Heart left ventricle (tissue), 16 donors: ENCODE data around the gene GOLGA6L10. TPM values are rescaled to one million over a fixed set of nuclear protein-coding genes. Genes with fewer than 3 reads are reported as not detected.
"Not testable (repeated sequence)": the region's sequence is repeated elsewhere in the genome, so short reads cannot be mapped to it uniquely, and the experiment has no call there.

ENCODE experiments used
- ATAC-seq, 4 donors: fragments of 200-7000 bp; cut with Tn5 transposase; one replicate each; pipeline ENCODE4 v1.9.1; 2020 to 2022; ENCODE audit warnings: moderate library complexity in 4 of 4, mild to moderate bottlenecking in 3 of 4, moderate number of reproducible peaks in 1 of 4
- DNase-seq, 5 donors: peaks; one replicate each; pipeline ENCODE4 v3.0.0-alpha.2; 2020
- H3K27ac ChIP-seq, 12 donors: fragments of 200-600 bp; sonication (generic) in 4 of 12; one replicate each; pipeline versions ENCODE4 v1.5.0 to v1.8.0; 2016 to 2022; ENCODE audit warnings: mild to moderate bottlenecking in 2 of 12
- H3K27me3 ChIP-seq, 9 donors: fragments of 200-600 bp; sonication (generic) in 2 of 9; one replicate each; pipeline versions ENCODE4 v1.5.1 to v1.8.0; 2016 to 2022; ENCODE audit warnings: mild to moderate bottlenecking in 3 of 9
- H3K36me3 ChIP-seq, 9 donors: fragments of 200-600 bp; sonication (generic) in 2 of 9; one replicate each; pipeline versions ENCODE4 v1.5.0 to v1.8.0; 2018 to 2022; ENCODE audit warnings: mild to moderate bottlenecking in 2 of 9
- H3K4me1 ChIP-seq, 12 donors: fragments of 200-600 bp; sonication (generic) in 4 of 12; one replicate each; pipeline versions ENCODE4 v1.5.0 to v1.8.0; 2016 to 2022; ENCODE audit warnings: mild to moderate bottlenecking in 3 of 12
- H3K4me3 ChIP-seq, 12 donors: fragments of 200-600 bp; sonication (generic) in 4 of 12; one replicate each; pipeline versions ENCODE4 v1.5.0 to v1.8.0; 2017 to 2022; ENCODE audit warnings: mild to moderate bottlenecking in 9 of 12, moderate library complexity in 4 of 12
- H3K9me3 ChIP-seq, 12 donors: fragments of 200-600 bp; sonication (generic) in 4 of 12; one replicate each; pipeline versions ENCODE4 v1.5.0 to v1.8.0; 2016 to 2022; ENCODE audit warnings: mild to moderate bottlenecking in 1 of 12
- CTCF ChIP-seq, 12 donors: fragments of 200-600 bp; sonication (generic) in 4 of 12; IDR thresholded peaks; one replicate each; pipeline versions ENCODE4 v1.5.0 to v1.8.0; 2018 to 2022; ENCODE audit warnings: antibody characterized with exemption in 12 of 12, mild to moderate bottlenecking in 5 of 12
- POLR2A ChIP-seq, 2 donors: fragments of 450-650 bp; IDR thresholded peaks; one replicate each; pipeline ENCODE4 v1.6.1; 2017; ENCODE audit warnings: antibody characterized with exemption in 2 of 2, mild to moderate bottlenecking in 2 of 2, moderate library complexity in 2 of 2
- WGBS, 4 donors: extraction: QIAGEN DNeasy Blood & Tissue Kit in 2 of 4; methylation state at CpG; one replicate each; pipeline versions ENCODE4 v1.1.5 to v1.1.7; 2013 to 2018; 5-methylcytosine and 5-hydroxymethylcytosine counted together
- intact Hi-C, 10 donors: fragments of 100-400 bp; cut with DNase I; formaldehyde crosslinking; loops; one replicate each; pipeline versions ENCODE4 v1.11.1 to v1.14.2; 2022
- polyA plus RNA-seq, 2 donors: library from polyadenylated mRNA; stranded (reverse); fragments of 200-250 nt; gene quantifications; one replicate each; pipeline ENCODE4 v1.2.3, GENCODE V29; 2013
- total RNA-seq, 9 donors: library from RNA; depleted of rRNA in 2 of 9; stranded (reverse); fragments of >200 nt in 2 of 9; fragmentation: NEBNext Ultra II Directional in 3 of 9; extraction: Animal tissue kit (Norgen Biotek cat#: 25700) in 3 of 9; gene quantifications; one replicate each; pipeline versions ENCODE4 v1.1.0 to v1.2.4, GENCODE V29; 2016 to 2023
- donor health status: ischemic (EF 13 %, LVEDD 7.1; RV severe dilation, severe dysfunction).
- donor health status: healthy with polysubstance abuse.
- donor health status: DM: no; HTN: yes; CAD: no.
- donor health status: DM: no; HTN: no; CAD: no.
- donor health status: ischemic (EF 25% LVEDD 6.9; RV normal size, moderate dysfunction).
- donor health status: ischemic (EF 25% LVEDD 5.7; RV mildly dilated, moderate dysfunction).
- donor health status: healthy.
- donor health status: DM: yes; HTN: yes; CAD: no.
- donor health status: ischemic (EF 35%, LVEDD 5.7; RV mildly dilated, moderate dysfunction).
- donor health status: nonischemic (EF 11% LVEDD 7.7; RV severe dilation, severe dysfunction).
- donor health status: DM: yes; HTN: yes; CAD: no.
- donor health status: PGD.
- donor health status: ischemic (EF 29% LVEDD 5.4; RV normal size, mild dysfunction).
- donor health status: nonischemic (EF 23%, LVEDD 6.1; RV moderate dilation, normal function).

The GOLGA6L10 gene
- total and polyA plus RNA-seq, 11 donors = 0.10 to 1.3 (median 0.44) TPM

DNA sequence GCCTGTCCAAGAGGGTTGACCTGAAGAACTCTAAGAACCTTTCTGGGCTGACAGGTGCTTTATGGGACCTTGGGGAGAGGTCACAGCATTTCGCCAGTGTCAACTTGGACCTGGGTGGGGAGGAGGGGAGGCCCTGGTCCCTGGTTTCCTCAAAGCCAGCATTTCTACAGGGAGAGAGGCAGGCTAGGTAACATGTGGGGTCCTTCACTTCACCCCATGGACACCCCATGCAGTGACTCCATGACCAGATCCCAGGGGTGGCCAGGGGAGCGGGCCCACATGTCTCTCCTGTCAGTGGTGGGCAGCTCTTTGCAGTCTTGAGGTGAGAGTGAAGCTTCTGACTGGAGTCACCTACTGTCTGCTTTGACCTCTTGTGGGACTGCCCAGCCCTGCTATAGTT, 35.8 kb downstream of the GOLGA6L10 start:
- Histone ChIP-seq H3K36me3 (no peaks in the 10 kb centered on the region), H3K9me3 (peaks cover 0 to 9% (median 0%) of the 10 kb centered on the region in 12 donors), H3K4me1 (peaks cover 0 to 10% (median 0%) of the 10 kb centered on the region in 12 donors), H3K27me3 (no peaks in the 10 kb centered on the region), H3K27ac (no peak overlapping the region), H3K4me3 (no peak overlapping the region)
- peak in 1 of 5 donors; percentile 10 for DNase-seq
- WGBS, 4 donors = 89 to 100% (median 97%) methylated on average over 1 to 2 of the region's 2 CpGs
- no peak for TF ChIP-seq POLR2A (IDR thresholded peaks at IDR 0.05)
- no peak for ATAC-seq
- intact Hi-C loops = no loop called here

DNA sequence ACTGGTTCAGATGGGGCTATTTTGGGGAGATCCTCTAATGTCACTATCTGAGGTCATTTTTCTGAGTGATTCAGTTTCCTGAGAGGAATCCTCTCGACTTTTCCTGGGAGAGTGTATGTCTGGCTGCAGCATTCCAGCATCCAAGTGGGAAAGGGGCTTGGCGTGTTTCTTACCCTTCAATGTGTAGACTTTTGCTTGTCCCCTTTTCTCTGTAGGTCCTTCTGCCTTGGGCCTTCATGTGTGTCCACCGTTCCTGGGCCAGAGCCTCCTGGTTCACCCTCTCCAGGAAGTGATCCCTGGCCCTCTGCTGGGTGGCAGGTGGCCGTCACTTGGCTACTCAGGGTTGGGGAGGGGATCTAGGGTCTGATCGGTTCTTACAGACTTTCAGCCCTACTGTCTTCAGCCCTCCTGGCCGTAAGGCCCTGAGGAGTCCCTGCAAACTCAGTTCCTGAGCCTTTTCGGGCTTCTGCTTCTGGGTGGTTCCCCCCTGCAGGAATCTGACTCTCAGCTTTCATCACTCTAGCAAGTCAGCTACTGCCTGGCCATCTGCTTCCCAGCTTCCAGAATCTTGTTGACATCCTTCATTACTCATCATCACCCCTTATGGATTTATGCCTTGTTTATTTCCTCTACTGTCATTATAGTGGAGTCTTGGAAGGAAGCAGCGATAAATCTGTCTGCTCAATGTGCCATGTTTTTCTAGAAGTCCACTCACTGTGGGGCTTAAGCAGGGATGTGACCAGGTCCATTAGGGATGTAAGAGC, 36.5 kb downstream of the GOLGA6L10 start:
- 53 to 67% (median 65%) methylated on average over 7 to 8 of the region's 8 CpGs for WGBS, 4 donors
- no peak overlapping the region for H3K27ac ChIP-seq
- peaks cover 0 to 10% (median 0%) of the 10 kb centered on the region in 12 donors for H3K4me1 ChIP-seq
- ATAC-seq = no peak
- H3K9me3 ChIP-seq = peaks cover 0 to 9% (median 0%) of the 10 kb centered on the region in 12 donors
- no peak overlapping the region for H3K4me3 ChIP-seq
- intact Hi-C loops = no loop called here
- DNase-seq = no peak
- no peaks in the 10 kb centered on the region for H3K27me3 ChIP-seq
- H3K36me3 ChIP-seq = no peaks in the 10 kb centered on the region
- TF ChIP-seq POLR2A (IDR thresholded peaks at IDR 0.05) = no peak
- no peak for TF ChIP-seq CTCF (IDR thresholded peaks at IDR 0.05)

DNA sequence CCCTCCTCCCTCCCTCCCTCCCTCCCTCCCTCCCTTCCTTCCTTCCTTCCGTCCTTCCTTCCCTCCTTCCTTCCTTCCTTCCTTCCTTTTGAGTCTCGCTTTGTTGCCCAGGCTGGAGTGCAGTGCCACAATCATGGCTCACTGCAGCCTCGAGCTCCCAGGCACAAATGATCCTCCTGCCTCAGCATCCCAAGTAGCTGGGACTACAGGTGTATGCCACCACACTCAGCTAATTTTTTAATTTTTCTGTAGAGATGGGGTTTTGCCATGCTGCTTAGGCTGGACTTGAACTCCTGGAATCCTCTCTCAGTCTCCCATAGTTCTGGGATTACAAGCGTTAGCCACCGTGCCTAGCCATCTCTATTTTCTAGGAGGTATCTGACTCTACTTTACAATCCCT, 38.0 kb downstream of the GOLGA6L10 start:
- DNase-seq, H3K27me3 ChIP-seq, H3K27ac ChIP-seq, H3K4me1 ChIP-seq, H3K36me3 ChIP-seq, H3K4me3 ChIP-seq, intact Hi-C loops, H3K9me3 ChIP-seq, ATAC-seq: not testable (repeated sequence)
- WGBS, 4 donors = 79 to 85% (median 80%) methylated on average over 4 to 5 of the region's 5 CpGs

- intact Hi-C loops = no loop called here
- TF ChIP-seq CTCF (IDR thresholded peaks at IDR 0.05) = no peak
- no peak for TF ChIP-seq POLR2A (IDR thresholded peaks at IDR 0.05)
- WGBS, 4 donors = 87 to 95% (median 92%) methylated on average over 2 of the region's 2 CpGs
- Histone ChIP-seq H3K36me3 (no peaks in the 10 kb centered on the region), H3K4me3 (no peak overlapping the region), H3K9me3 (peaks cover 0 to 9% (median 0%) of the 10 kb centered on the region in 12 donors), H3K27ac (no peak overlapping the region), H3K4me1 (no peaks in the 10 kb centered on the region), H3K27me3 (no peaks in the 10 kb centered on the region)
- ATAC-seq (no peak), DNase-seq (no peak)
These were observed 39.5 kb downstream of the GOLGA6L10 start for GRCh38 chr15:82309802-82310201.

- intact Hi-C loops = no loop called here
- no peaks in the 10 kb centered on the region for H3K27me3 ChIP-seq
- no peaks in the 10 kb centered on the region for H3K36me3 ChIP-seq
- DNase-seq (no peak), ATAC-seq (no peak)
- peaks cover 0 to 9% (median 0%) of the 10 kb centered on the region in 12 donors for H3K9me3 ChIP-seq
- no peak for TF ChIP-seq CTCF (IDR thresholded peaks at IDR 0.05)
- TF ChIP-seq POLR2A (IDR thresholded peaks at IDR 0.05) = no peak
- 79 to 87% (median 87%) methylated on average over 5 to 8 of the region's 8 CpGs for WGBS, 4 donors
- H3K4me3 ChIP-seq = no peak overlapping the region
- H3K4me1 ChIP-seq = no peaks in the 10 kb centered on the region
- no peak overlapping the region for H3K27ac ChIP-seq
These were observed 41.6 kb downstream of the GOLGA6L10 start for GRCh38 chr15:82307714-82308081.
